Heart right ventricle (tissue), 16 donors: ENCODE results near the gene RAB18. TPM values are rescaled to one million over a fixed set of nuclear protein-coding genes. Genes with fewer than 3 reads are reported as not detected.
"Not testable (repeated sequence)": the region's sequence is repeated elsewhere in the genome, so short reads cannot be mapped to it uniquely, and the experiment has no call there.

ENCODE experiments used
- ATAC-seq, 8 donors: fragments of 200-7000 bp; cut with Tn5 transposase; one replicate each; pipeline ENCODE4 v1.9.1; 2020; ENCODE audit warnings: mild to moderate bottlenecking in 8 of 8, moderate library complexity in 8 of 8, moderate number of reproducible peaks in 1 of 8
- DNase-seq, 2 donors: peaks; one replicate each; pipeline ENCODE4 v3.0.0-alpha.2; 2020
- H3K27ac ChIP-seq, 10 donors: fragments of 200-600 bp; sonication (generic) in 2 of 10; one replicate each; pipeline versions ENCODE4 v1.5.0 to v1.8.0; 2020 to 2022; ENCODE audit warnings: mild to moderate bottlenecking in 3 of 10
- H3K27me3 ChIP-seq, 7 donors: fragments of 200-600 bp; one replicate each; pipeline ENCODE4 v1.8.0; 2021 to 2022; ENCODE audit warnings: mild to moderate bottlenecking in 2 of 7
- H3K36me3 ChIP-seq, 9 donors: fragments of 200-600 bp; sonication (generic) in 1 of 9; one replicate each; pipeline versions ENCODE4 v1.5.0 to v1.8.0; 2020 to 2022; ENCODE audit warnings: mild to moderate bottlenecking in 2 of 9
- H3K4me1 ChIP-seq, 9 donors: fragments of 200-600 bp; sonication (generic) in 1 of 9; one replicate each; pipeline versions ENCODE4 v1.5.0 to v1.8.0; 2020 to 2022; ENCODE audit warnings: mild to moderate bottlenecking in 4 of 9
- H3K4me3 ChIP-seq, 10 donors: fragments of 200-600 bp; sonication (generic) in 2 of 10; one replicate each; pipeline versions ENCODE4 v1.5.0 to v1.8.0; 2020 to 2022; ENCODE audit warnings: mild to moderate bottlenecking in 7 of 10, moderate library complexity in 2 of 10
- H3K9me3 ChIP-seq, 11 donors: fragments of 200-600 bp in 10 of 11; sonication (generic) in 2 of 11; one replicate each; pipeline versions ENCODE4 v1.5.0 to v1.8.0; 2013 to 2022; ENCODE audit warnings: mild to moderate bottlenecking in 2 of 11, control low read depth in 1 of 11, moderate library complexity in 1 of 11
- CTCF ChIP-seq, 9 donors: fragments of 200-600 bp; sonication (generic) in 2 of 9; IDR thresholded peaks; one replicate each; pipeline versions ENCODE4 v1.5.0 to v1.8.0; 2021 to 2022; ENCODE audit warnings: antibody characterized with exemption in 9 of 9, mild to moderate bottlenecking in 5 of 9, moderate library complexity in 1 of 9
- WGBS, 2 donors: extraction: QIAGEN DNeasy Blood & Tissue Kit; methylation state at CpG; one replicate each; pipeline ENCODE4 v1.1.7; 2013; ENCODE audit warnings: inconsistent platforms in 1 of 2; 5-methylcytosine and 5-hydroxymethylcytosine counted together
- intact Hi-C, 10 donors: fragments of 100-400 bp; cut with DNase I; formaldehyde crosslinking; loops; one replicate each; pipeline versions ENCODE4 v1.11.1 to v1.14.2; 2022
- polyA plus RNA-seq, 2 donors: library from polyadenylated mRNA; stranded (reverse); fragments of 200-250 nt; gene quantifications; one replicate each; pipeline ENCODE4 v1.2.3, GENCODE V29; 2013
- total RNA-seq, 10 donors: library from RNA; stranded (reverse); fragmentation: NEBNext Ultra II Directional in 3 of 10; extraction: Animal tissue kit (Norgen Biotek cat#: 25700) in 3 of 10; gene quantifications; one replicate each; pipeline versions ENCODE4 v1.2.1 to v1.2.4, GENCODE V29; 2021 to 2023
- donor health status: Arrhythmogenic right ventricular cardiomyopathy.
- donor health status: ischemic (EF 13 %, LVEDD 7.1; RV severe dilation, severe dysfunction).
- donor health status: healthy with polysubstance abuse.
- donor health status: DM: no; HTN: yes; CAD: no.
- donor health status: DM: no; HTN: no; CAD: no.
- donor health status: ischemic (EF 25% LVEDD 6.9; RV normal size, moderate dysfunction).
- donor health status: ischemic (EF 25% LVEDD 5.7; RV mildly dilated, moderate dysfunction).
- donor health status: healthy.
- donor health status: DM: yes; HTN: yes; CAD: no.
- donor health status: Ischemic cardiomyopathy.
- donor health status: ischemic (EF 35%, LVEDD 5.7; RV mildly dilated, moderate dysfunction).
- donor health status: nonischemic (EF 11% LVEDD 7.7; RV severe dilation, severe dysfunction).
- donor health status: DM: yes; HTN: yes; CAD: no.
- donor health status: PGD.
- donor health status: ischemic (EF 29% LVEDD 5.4; RV normal size, mild dysfunction).
- donor health status: nonischemic (EF 23%, LVEDD 6.1; RV moderate dilation, normal function).

The RAB18 gene
- total and polyA plus RNA-seq, 12 donors: 19.3 to 157 (median 131) TPM

GRCh38 chr10:27568196-27569175, 64.4 kb downstream of the RAB18 start:
- Histone ChIP-seq H3K27ac (peak overlapping the region in 1 of 10 donors; percentile 28), H3K36me3 (no peaks in the 10 kb centered on the region), H3K27me3 (no peaks in the 10 kb centered on the region), H3K4me3 (no peak overlapping the region), H3K4me1 (peaks cover 0 to 20% (median 0%) of the 10 kb centered on the region in 9 donors), H3K9me3 (peaks cover 0 to 2% (median 0%) of the 10 kb centered on the region in 11 donors)
- WGBS, 2 donors: 66 to 68% methylated on average over 7 of the region's 7 CpGs
- TF ChIP-seq CTCF (IDR thresholded peaks at IDR 0.05): no peak
- no peak for DNase-seq
- peak in 5 of 8 donors; percentile 34 to 66 (median 48) for ATAC-seq
- intact Hi-C loops: loop anchor here in 5 of 10 donors (10.0 kb wide), 3 partner anchors 86 to 616 kb away; no protein-coding TSS in a partner anchor

- Histone ChIP-seq H3K4me3 (no peak overlapping the region), H3K27me3 (no peaks in the 10 kb centered on the region), H3K9me3 (peaks cover 0 to 2% (median 0%) of the 10 kb centered on the region in 11 donors), H3K27ac (no peak overlapping the region), H3K4me1 (peaks cover 0 to 13% (median 0%) of the 10 kb centered on the region in 9 donors), H3K36me3 (no peaks in the 10 kb centered on the region)
- 72 to 73% methylated on average over 4 of the region's 4 CpGs for WGBS, 2 donors
- no peak for TF ChIP-seq CTCF (IDR thresholded peaks at IDR 0.05)
- DNase-seq: no peak
- intact Hi-C loops: loop anchor here in 5 of 10 donors (10.0 kb wide), 3 partner anchors 85 to 615 kb away; no protein-coding TSS in a partner anchor
- no peak for ATAC-seq
Observed at GRCh38 chr10:27569946-27570345, 65.8 kb downstream of the RAB18 start.

- ATAC-seq, intact Hi-C loops, H3K4me3 ChIP-seq, H3K9me3 ChIP-seq, H3K4me1 ChIP-seq, H3K36me3 ChIP-seq, DNase-seq, H3K27ac ChIP-seq, H3K27me3 ChIP-seq: not testable (repeated sequence)
- whole genome bisulfite sequencing, 2 donors: 93% methylated on average over 5 of the region's 5 CpGs
Observed at GRCh38 chr10:27577038-27577437, 72.9 kb downstream of the RAB18 start.

GRCh38 chr10:27578316-27578715, 74.2 kb downstream of the RAB18 start:
- DNase-seq (no peak), ATAC-seq (no peak)
- H3K4me3 ChIP-seq: no peak overlapping the region
- no peak for TF ChIP-seq CTCF (IDR thresholded peaks at IDR 0.05)
- H3K9me3 ChIP-seq: peaks cover 0 to 6% (median 0%) of the 10 kb centered on the region in 11 donors
- intact Hi-C loops: no loop called here
- WGBS, 2 donors: 69 to 70% methylated on average over 4 of the region's 4 CpGs
- no peak overlapping the region for H3K27ac ChIP-seq
- no peaks in the 10 kb centered on the region for H3K36me3 ChIP-seq
- H3K4me1 ChIP-seq: no peaks in the 10 kb centered on the region
- no peaks in the 10 kb centered on the region for H3K27me3 ChIP-seq
